Lung (tissue), 12 donors: ENCODE measurements around the gene HMOX1. TPM values are rescaled to one million over a fixed set of nuclear protein-coding genes. Genes with fewer than 3 reads are reported as not detected.

Experiments
- ATAC-seq: fragments of 200-7000 bp; cut with Tn5 transposase; one replicate; pipeline ENCODE4 v1.9.1; 2020; ENCODE audit warnings: moderate number of reproducible peaks; ENCODE audit not compliant: insufficient read depth, low FRiP score
- DNase-seq, 3 donors: peaks; one replicate each; pipeline ENCODE4 v3.0.0-alpha.2; 2013 to 2017
- H3K27ac ChIP-seq, 2 donors: one replicate each; pipeline ENCODE4 v1.5.1; 2013; ENCODE audit warnings: mild to moderate bottlenecking in 2 of 2, moderate library complexity in 2 of 2, control low read depth in 1 of 2, inconsistent platforms in 1 of 2, low read depth in 1 of 2, low read length in 1 of 2
- H3K27me3 ChIP-seq, 3 donors: one replicate each; pipeline ENCODE4 v1.5.1; 2013; ENCODE audit warnings: low read length in 2 of 3; ENCODE audit not compliant: control insufficient read depth in 3 of 3, insufficient read depth in 3 of 3
- H3K36me3 ChIP-seq, 4 donors: one replicate each; pipeline ENCODE4 v1.5.1; 2013; ENCODE audit warnings: low read length in 4 of 4, mild to moderate bottlenecking in 1 of 4, moderate library complexity in 1 of 4; ENCODE audit not compliant: control insufficient read depth in 4 of 4, insufficient read depth in 4 of 4
- H3K4me1 ChIP-seq, 5 donors: one replicate each; pipeline ENCODE4 v1.5.1; 2013; ENCODE audit warnings: low read length in 5 of 5, mild to moderate bottlenecking in 2 of 5, moderate library complexity in 1 of 5; ENCODE audit not compliant: control insufficient read depth in 5 of 5, insufficient read depth in 5 of 5
- H3K4me3 ChIP-seq: one replicate; pipeline ENCODE4 v1.5.1; 2013; ENCODE audit warnings: mild to moderate bottlenecking, control low read depth, moderate library complexity
- H3K9ac ChIP-seq, 2 donors: one replicate each; pipeline ENCODE4 v1.5.1; 2013; ENCODE audit warnings: low read length in 2 of 2, control low read depth in 1 of 2; ENCODE audit not compliant: insufficient read depth in 1 of 2
- H3K9me3 ChIP-seq, 4 donors: one replicate each; pipeline ENCODE4 v1.5.1; 2013; ENCODE audit warnings: low read length in 3 of 4, mild to moderate bottlenecking in 1 of 4, moderate library complexity in 1 of 4; ENCODE audit not compliant: control insufficient read depth in 4 of 4, insufficient read depth in 3 of 4
- CTCF ChIP-seq: IDR thresholded peaks from 2 replicates; pipeline ENCODE4 v1.5.1; 2012; ENCODE audit warnings: mild to moderate bottlenecking; ENCODE audit errors: control extremely low read depth, extremely low read depth
- WGBS, 2 donors: extraction: QIAGEN DNeasy Blood & Tissue Kit; methylation state at CpG; one replicate each; pipeline ENCODE4 v1.1.7; 2013; 5-methylcytosine and 5-hydroxymethylcytosine counted together
- polyA plus RNA-seq, 2 donors: library from polyadenylated mRNA; stranded (reverse); fragments of 200-250 nt; gene quantifications; one replicate each; pipeline ENCODE4 v1.2.1, GENCODE V29; 2013
- total RNA-seq, 2 donors: library from RNA; depleted of rRNA in 1 of 2; stranded (reverse); fragments of >200 nt in 1 of 2; gene quantifications; one replicate each; pipeline ENCODE4 v1.2.1, GENCODE V29; 2014 to 2021
- donor health status: control.
- donor health status: control.
- donor health status: Bipolar disorder and iron deficiency.
- donor health status: healthy.
- donor health status: DM: yes; HTN: yes; CAD: no.

Gene HMOX1
- total and polyA plus RNA-seq, 4 donors: 59.9 to 930 (median 135) TPM

- H3K9ac ChIP-seq: no peak overlapping the region
- no peak for TF ChIP-seq CTCF
- 97 to 98% methylated on average over 26 of the region's 26 CpGs for WGBS, 2 donors
- H3K36me3 ChIP-seq: peaks cover 6 to 48% (median 34%) of the 10 kb centered on the region in 4 donors
- no peak overlapping the region for H3K4me3 ChIP-seq
- DNase-seq (no peak), ATAC-seq (no peak)
- no peak overlapping the region for H3K27ac ChIP-seq
- no peaks in the 10 kb centered on the region for H3K27me3 ChIP-seq
- peaks cover 0 to 2% (median 0%) of the 10 kb centered on the region in 4 donors for H3K9me3 ChIP-seq
- H3K4me1 ChIP-seq: peaks cover 0 to 8% (median 0%) of the 10 kb centered on the region in 5 donors
Observed at GRCh38 chr22:35424081-35424480, 43.2 kb downstream of the HMOX1 start.

DNA sequence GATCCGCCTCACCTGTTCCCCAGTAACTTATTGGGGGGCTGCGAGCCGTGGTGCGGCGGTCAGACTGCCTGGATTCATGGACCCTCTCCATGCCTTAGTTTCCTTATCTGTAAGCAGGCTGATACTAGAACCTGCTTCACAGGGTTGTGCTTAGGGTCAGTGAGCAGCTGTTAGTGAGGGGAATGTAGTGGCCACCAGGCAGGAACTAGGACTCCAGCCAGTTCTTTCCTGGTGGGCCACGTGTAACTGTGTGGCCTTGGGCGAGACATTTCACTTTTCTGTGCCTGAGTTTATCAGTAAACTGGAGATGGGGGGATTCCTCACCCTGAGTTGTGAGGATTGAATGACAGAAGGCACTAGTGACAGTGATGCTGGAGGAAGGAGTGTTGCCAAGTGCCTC lies 43.9 kb downstream of the HMOX1 start:
- 86 to 89% methylated on average over 7 of the region's 7 CpGs for WGBS, 2 donors
- DNase-seq (no peak), ATAC-seq (no peak)
- Histone ChIP-seq H3K4me1 (peaks cover 0 to 8% (median 0%) of the 10 kb centered on the region in 5 donors), H3K36me3 (peaks cover 6 to 42% (median 35%) of the 10 kb centered on the region in 4 donors), H3K9me3 (peaks cover 0 to 2% (median 0%) of the 10 kb centered on the region in 4 donors), H3K4me3 (no peak overlapping the region), H3K27me3 (no peaks in the 10 kb centered on the region), H3K27ac (no peak overlapping the region), H3K9ac (no peak overlapping the region)
- no peak for TF ChIP-seq CTCF

DNA sequence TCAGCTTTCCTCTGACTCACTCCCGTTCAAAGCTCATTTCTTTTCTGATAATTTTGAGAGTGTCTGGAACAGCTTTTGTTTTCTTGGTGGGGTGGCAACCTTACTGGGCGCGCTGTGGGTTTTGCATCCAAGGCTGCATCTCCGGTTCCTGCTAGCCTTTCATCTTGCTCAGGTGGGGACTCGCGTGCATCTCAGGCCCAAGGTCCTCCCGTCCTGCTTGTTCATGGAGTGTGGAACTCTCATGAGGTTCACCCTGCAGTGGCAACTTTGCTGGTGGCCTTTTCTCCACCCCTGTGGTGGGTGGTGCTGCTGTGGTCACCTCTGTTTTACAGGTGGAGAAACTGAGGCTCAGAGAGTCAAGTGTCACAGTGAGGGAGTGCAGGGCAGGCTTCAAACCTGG lies 44.6 kb downstream of the HMOX1 start:
- DNase-seq (no peak), ATAC-seq (no peak)
- peaks cover 0 to 8% (median 0%) of the 10 kb centered on the region in 5 donors for H3K4me1 ChIP-seq
- H3K9ac ChIP-seq: no peak overlapping the region
- peaks cover 6 to 40% (median 33%) of the 10 kb centered on the region in 4 donors for H3K36me3 ChIP-seq
- H3K9me3 ChIP-seq: peaks cover 0 to 2% (median 0%) of the 10 kb centered on the region in 4 donors
- TF ChIP-seq CTCF: no peak
- WGBS, 2 donors: 93 to 96% methylated on average over 7 of the region's 7 CpGs
- H3K27me3 ChIP-seq: no peaks in the 10 kb centered on the region
- no peak overlapping the region for H3K4me3 ChIP-seq
- H3K27ac ChIP-seq: no peak overlapping the region
